GM18507 (cell line): ENCODE measurements around the gene ARL6IP5.
A peak's percentile ranks its signal among the peaks of the same experiment; 100 is the strongest.

ENCODE experiments used
- DNase-seq: peaks from one replicate; pipeline ENCODE4 v3.0.0; 2011; ENCODE audit warnings: low read depth; ENCODE audit not compliant: insufficient read length; ENCODE audit errors: extremely low spot score
- FAIRE-seq: peaks from 2 replicates; lab custom pipeline; 2011; peaks lifted over from hg19 to GRCh38; lab: Jason Lieb, UNC

Gene ARL6IP5

DNA sequence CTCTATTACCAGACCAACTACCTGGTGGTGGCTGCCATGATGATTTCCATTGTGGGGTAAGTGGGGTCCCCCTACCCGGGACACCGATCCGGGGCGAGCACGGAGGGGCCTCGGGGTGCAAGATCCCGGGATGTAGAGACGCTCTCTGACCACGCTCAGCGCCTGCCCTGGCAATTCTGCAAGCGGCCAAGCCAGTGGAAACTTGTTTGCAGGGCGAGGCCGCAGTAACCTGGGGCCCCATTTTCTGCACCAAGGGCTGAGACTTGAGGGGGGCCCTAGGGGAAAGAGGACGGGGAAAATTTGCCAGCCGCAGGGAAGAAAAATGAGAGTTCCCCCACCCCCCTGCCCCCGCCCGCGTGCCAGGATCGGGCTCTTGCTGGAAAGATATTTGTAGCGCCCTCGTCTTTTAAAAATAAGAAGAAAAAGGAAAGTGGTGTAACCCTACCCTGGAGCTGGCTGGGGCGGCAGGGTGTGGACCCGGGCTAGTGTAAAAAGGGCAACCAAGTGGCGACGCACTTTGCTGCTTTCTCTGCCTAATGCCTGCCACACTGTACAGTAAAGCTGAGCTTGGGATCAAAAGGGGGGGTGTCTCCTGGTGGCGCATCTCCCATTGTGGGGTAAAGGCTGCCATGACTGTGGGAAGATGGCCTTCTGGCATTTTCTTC lies 563 bp downstream of the ARL6IP5 start:
- FAIRE-seq = peak; percentile 68
- DNase-seq = no peak

DNA sequence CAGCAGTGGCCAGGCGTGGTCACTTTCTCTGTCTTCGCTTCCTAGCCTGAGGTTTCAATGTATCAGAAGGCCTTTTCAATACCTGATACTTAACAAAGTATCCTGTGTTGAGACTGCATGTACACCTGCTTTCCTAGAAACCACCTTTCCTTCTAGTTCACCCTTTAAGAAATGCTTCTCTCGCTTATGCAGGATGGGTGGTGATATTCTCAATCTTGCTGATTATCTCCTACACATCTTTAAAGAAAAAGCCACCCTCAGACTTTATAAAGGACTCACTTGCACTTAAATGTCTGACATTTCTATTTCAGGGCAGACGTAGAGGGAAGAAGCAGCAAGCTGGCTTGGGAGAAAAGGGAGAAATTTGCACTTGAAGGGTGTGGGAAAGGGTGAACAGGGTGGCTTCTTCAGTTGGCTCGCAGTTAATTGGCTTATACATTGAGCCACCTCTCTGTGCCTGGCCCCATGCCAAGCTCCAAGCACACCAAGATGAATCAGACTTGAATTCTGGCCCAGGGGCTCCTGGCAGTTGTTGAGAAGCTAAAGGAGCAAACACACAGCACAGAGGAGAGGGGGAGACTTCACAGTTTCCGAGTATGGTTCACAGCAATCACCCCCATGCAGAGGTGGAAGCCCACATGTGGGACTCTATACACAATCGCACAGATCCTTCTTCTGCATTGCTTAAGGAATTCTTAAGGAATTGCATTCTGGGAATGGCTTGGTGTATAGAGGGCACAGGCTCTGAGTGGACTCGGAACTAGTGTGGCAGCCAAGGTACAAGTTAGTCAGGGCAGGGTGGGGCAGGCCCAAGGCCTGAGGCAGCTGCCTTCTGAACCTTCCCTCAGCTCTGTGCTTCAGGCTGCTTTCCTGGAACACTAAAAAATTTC lies 1.3 kb downstream of the ARL6IP5 start:
- DNase-seq = no peak
- FAIRE-seq = peak; percentile 70

DNA sequence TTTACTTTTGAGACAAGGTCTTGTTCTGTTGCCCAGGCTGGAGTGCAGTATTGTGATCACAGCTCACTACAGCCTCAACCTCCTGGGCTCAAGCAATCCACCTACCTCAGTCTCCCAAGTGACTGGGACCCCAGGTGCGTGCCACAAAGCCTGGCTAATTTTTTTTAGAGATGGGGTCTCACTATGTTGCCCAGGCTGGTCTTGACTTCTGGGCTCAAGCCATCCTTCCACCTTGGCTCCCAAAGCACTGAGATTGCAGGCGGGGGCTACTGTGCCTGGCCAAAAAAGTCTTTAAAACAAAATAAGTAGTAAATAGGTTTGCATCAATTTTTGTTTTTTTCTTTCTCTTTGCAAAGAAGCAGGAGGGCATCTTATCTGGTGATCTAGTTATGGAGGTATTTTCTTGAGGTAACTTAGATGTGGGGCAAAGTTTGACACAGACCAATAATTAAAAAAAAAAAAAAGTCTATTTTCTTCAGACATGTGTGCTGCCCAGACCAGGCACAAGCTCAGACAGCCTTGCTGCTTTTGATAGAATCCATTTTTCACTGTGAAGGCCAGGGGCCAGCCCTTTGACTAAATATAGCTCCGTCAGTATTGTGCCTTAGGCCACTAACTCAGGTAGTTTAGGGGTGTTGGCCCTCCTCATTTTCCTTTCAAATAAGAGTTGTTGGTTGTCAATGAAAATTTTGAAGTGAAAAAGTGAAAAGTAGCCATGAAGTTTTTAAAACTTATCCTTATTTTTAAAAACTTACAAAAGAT lies 2.5 kb downstream of the ARL6IP5 start:
- FAIRE-seq = peak; percentile 31
- no peak for DNase-seq

DNA sequence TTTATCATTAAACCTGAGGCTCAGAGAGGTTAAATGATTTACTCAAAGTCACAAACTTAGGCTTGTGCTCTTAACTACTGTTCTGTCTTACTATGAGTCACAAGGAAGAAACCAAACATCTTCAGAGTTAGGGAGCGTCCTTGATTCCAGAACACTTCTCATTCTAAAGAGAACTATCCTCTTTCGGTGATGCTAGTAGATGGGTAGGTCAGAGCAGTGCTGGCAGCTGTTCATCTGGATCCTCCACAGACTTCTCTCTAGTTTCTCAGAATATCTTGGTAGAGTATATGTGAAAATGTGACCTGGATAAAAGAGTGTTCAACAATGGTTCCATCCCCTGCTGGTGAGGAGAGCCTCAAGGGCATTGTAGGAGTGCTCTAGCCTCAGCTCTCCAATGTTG lies 3.3 kb downstream of the ARL6IP5 start:
- no peak for DNase-seq
- peak; percentile 88 for FAIRE-seq

DNA sequence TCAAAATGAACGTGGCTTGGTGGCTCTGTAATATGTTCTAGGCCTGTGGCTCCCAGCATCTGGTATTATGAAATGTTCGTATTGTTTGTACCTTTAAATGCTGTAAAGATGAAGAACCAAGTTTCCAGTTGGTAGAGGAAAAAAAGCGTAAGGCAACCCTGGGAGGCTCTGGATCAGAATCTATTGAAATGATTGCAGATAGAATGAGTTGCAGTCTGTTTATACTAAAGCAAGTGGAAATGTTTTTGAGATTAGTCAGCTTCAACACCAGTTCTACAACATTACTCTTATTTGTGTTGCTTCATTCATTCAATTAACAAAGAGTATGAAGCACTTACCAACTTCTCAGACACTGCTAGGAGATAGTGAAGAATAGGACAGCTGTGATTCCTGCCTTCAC lies 5.3 kb downstream of the ARL6IP5 start:
- DNase-seq = no peak
- peak; percentile 18 for FAIRE-seq

DNA sequence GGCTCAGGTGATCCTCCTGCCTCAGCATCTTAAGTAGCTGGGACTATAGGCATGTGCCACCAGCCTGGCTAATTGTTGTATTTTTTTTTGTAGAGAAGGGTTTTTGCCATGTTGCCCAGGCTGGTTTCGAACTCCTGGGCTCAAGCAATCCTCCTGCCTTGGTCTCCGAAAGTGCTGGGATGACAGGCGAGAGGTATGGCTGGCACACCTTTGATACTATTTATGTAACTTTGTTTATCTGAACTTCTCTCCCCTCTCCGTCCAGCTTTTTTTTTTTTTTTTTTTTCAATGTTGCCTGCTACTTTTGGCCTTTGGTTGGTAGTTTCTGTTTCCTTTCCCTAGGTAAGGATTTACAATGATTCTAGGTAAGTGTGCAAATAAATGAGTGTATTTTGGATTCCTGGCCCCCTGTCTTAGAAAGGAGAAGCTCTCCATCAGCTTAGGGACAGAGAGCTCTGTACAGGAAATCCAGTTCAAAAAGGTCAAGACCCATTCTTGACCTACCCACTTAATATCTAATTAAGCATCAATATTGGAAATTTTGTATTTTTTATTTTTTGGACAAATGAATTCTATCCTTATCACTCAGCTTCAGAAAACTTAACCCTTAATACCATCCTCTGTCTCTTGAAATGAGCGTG lies 6.8 kb downstream of the ARL6IP5 start:
- no peak for DNase-seq
- FAIRE-seq = no peak

DNA sequence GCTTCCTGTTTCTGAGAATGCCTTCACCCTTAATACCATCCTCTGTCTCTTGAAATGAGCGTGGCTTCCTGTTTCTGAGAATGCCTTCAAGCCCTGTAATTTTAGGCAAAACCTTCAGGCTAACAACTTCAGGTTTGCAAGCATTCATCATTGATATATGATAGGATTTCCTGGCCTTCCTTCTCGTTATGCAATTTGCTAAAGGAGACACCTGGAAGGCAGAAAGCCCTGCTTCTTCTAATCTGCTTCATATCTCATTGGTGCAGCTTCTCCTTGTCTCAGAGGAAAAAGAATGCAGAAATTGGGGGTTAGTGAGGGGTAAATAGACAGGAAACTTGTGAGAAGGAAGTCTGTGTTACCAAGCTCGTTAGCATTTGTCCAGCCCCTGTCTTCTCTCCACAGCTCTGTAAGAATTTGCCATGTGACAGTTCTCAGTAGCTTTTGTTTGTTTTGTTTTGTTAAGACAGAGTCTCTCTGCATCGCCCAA lies 7.3 kb downstream of the ARL6IP5 start:
- no peak for DNase-seq
- FAIRE-seq = peak; percentile 92

DNA sequence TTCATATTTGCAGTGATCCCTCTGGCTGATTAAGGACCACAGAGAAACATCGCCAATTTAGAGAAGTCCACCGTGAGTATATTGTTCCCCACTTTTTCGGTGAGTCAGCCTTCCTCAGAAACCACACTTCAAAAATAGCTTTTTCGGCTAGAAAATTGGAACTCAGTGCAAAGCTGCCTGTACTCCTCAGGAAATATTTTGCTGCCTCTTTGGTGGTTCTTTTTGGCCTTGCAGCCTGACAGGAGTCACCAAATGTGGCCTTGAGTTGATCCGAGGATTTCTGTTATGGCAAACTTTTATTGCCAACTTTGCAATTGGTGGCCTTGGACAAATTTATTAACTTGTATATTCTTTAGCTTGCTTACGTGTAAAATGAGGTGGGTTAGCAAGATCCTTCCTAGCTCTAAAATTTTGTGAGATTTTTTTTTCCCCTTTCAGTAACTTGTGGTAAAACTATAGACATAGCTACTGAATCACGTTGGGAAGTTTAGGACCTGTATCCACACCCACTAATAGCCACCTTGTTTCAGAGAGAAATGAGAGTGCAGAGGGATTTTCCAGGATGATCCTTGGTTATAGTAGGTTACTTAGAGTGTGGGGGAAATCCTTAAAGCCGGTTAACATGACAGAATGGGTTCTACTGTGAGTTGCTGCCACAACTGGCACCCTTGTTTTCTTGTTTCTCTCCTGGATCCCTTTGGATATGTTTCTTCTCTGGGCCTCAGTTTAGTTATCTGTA lies 9.9 kb downstream of the ARL6IP5 start:
- DNase-seq (no peak), FAIRE-seq (peak; percentile 54)

DNA sequence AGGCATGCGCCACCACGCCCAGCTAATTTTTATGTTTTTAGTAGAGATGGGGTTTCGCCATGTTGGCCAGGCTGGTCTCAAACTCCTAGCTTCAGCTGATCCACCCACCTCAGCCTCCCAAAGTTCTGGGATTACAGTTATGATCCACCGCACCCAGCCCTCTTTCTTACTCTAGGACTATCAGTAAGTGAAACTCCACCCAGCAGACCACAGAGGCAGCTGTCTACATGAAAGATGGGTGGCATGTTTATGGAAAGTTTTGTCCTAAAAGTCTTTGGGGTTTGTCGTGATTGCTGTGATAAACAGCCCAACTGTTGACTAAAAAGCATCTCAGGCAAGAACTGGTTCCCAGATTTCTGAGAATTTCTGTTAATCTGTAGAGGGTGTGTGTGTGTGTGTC lies 10.9 kb downstream of the ARL6IP5 start:
- no peak for DNase-seq

DNA sequence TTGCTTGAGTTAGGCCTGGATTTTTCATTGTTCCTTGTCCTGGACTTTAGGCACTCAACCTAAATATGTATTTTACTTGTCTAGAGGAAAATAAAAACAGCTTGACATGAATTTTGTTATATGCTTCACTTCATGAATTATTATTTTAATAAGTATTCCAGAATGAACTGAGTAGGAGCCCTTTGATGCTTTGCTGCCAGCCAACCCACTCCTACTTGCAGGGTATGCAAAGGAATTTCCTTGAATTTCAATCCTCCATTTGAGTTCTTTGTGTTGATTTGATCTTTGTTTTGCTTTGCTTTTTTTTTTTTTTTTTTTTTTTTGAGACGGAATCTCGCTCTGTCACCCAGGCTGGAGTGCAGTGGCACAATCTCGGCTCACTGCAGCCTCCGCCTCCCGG lies 11.6 kb downstream of the ARL6IP5 start:
- DNase-seq (no peak), FAIRE-seq (no peak)

More for the DNA sequence above, 10.9 kb downstream of the ARL6IP5 start:
- FAIRE-seq = no peak

DNA sequence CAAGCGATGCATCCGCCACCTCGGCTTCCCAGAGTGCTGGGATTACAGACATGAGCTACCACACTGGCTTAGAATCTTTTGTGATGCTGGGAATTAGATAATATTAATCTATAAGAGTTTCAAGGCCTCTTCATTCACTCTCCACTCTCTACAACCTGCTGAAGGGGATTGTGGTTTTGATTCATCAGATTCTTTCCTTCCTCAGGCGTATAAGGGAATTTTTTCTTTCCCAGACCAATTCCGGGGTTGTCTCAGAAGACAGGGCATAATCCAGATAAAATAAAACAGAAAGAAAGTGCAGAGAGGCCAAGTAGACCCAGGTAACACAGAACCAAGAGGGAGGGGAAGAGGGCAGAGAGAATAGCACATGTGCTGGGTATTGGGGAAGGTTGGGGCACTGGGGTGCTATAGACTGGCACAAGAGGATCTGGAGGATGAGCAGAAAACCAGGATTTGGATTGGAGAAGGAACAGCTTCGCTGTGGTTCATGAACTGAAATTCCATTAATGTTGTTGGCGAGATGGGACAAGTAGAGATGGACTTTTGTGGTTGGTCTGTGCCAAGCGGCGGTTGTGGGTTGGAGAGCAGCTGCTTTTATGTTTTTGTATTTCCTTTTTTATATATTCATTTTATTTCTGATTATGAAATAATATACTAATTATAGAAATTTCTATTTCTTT lies 12.8 kb downstream of the ARL6IP5 start:
- DNase-seq (no peak), FAIRE-seq (no peak)

DNA sequence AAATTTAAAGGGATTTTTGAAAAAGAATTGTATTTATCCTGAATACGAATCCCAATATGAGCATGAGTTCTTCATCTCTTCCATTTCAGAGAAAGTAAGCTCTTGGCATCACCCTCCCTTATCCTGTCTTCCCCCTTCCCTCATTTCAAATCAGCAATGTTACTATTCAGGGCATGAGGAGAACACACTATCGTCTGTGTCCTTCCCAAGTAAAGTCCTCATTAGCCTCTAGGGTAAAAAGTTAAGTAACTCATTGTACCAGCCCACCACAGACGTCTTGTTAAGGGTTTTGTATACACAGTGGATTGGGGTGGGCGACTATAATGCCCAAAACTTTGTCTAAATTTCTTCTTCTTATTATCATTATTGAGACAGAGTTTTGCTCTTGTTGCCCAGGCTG lies 14.8 kb downstream of the ARL6IP5 start:
- DNase-seq (no peak), FAIRE-seq (no peak)

DNA sequence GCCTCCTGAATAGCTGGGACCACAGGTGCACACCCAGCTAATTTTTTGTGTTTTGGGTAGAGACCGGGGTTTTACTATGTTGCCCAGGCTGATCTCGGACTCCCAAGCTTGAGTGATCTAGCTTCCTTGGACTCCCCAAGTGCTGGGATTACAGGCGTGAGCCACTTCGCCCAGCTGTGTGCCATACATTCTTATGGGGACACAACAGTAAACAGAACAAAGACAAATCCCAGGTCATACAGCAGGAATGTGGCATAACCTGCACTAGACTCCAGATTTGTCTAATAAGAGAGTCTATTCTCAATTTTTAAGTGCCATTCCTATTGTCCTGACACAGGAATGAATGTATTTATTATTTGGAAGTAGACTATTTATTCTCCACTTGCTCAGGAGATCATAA lies 17.6 kb downstream of the ARL6IP5 start:
- DNase-seq = no peak
- FAIRE-seq = no peak

DNA sequence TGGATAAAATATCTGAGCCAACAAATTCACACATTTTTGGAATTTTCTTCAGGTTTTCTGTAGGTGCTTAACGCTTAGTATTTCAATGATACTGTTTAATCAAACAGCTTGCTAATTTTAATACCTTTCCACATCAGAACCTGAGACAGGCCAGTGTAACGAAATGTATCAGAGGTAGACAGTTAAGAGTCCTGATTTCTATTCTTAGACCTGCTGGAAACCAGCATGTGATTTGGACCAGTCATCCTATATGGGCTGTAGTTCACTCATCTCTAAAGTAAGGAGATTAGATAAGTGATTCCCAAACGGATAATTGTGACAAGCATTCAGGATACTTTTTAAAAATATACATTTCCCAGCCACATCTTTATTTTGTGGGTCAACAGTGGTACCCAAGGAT lies 18.4 kb downstream of the ARL6IP5 start:
- no peak for DNase-seq
- FAIRE-seq = no peak

DNA sequence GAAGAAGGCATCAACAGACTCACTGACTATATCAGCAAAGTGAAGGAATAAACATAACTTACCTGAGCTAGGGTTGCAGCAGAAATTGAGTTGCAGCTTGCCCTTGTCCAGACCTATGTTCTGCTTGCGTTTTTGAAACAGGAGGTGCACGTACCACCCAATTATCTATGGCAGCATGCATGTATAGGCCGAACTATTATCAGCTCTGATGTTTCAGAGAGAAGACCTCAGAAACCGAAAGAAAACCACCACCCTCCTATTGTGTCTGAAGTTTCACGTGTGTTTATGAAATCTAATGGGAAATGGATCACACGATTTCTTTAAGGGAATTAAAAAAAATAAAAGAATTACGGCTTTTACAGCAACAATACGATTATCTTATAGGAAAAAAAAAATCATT lies 19.8 kb downstream of the ARL6IP5 start:
- FAIRE-seq (no peak), DNase-seq (no peak)

DNA sequence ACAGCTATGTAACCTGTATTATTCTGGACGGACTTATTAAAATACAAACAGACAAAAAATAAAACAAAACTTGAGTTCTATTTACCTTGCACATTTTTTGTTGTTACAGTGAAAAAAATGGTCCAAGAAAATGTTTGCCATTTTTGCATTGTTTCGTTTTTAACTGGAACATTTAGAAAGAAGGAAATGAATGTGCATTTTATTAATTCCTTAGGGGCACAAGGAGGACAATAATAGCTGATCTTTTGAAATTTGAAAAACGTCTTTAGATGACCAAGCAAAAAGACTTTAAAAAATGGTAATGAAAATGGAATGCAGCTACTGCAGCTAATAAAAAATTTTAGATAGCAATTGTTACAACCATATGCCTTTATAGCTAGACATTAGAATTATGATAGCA lies 20.6 kb downstream of the ARL6IP5 start:
- DNase-seq = no peak
- FAIRE-seq = no peak

DNA sequence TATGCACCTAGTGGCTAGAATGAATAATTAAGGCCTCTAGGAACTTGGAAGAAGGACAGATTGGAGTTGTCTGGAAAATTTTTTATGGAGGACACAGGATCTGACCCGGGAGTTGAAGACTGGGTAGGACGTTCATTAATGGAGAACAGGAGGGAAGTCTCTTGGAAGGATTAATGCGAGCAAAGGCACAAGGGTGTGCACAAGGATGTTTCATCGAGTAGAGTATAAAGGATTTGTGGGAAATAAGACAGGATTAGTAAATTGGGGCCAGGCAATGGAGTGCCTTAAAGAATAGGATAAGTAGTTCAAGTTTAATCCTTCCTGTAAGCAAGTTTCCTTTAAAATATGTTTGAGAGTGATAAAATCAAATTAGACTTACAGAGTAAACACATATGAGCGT lies 23.1 kb downstream of the ARL6IP5 start:
- FAIRE-seq (no peak), DNase-seq (no peak)

DNA sequence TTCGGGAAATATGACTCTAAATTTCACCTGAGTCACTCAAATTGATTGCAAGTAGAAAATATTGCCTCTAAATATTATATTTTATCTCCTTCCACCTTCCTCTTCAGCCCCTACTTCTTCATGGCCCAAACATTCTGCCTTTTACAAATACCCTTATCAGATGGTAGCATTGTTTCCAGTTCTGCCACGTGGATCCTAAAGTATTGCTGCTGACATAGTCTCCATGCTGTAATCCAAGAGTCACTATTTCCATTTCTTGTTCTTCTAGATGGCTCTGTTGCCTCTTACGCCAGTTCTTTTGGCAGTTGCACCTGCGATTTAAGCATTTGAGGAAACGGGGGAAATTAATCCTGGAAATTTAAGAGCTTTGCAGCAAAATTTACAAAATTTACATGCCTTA lies 24.1 kb downstream of the ARL6IP5 start:
- no peak for FAIRE-seq
- DNase-seq = no peak
